PFSK-1 (cell line): ENCODE results near the gene LRCOL1.

Experiments used
- POLR2AphosphoS5 ChIP-seq: IDR thresholded peaks from 2 replicates; pipeline ENCODE4 v1.6.1; 2012; ENCODE audit warnings: low read depth, mild to moderate bottlenecking, control low read depth, low read length, moderate library complexity
- REST ChIP-seq, 2 experiments: IDR thresholded peaks; 2 replicates each; pipeline versions ENCODE4 v1.6.1 to v1.8.0; 2011 to 2012; ENCODE audit warnings: low read depth in 2 of 2, low read length in 2 of 2, control low read depth in 1 of 2, inconsistent platforms in 1 of 2, mild to moderate bottlenecking in 1 of 2, moderate library complexity in 1 of 2; ENCODE audit not compliant: insufficient read depth in 1 of 2
- SIN3A ChIP-seq: IDR thresholded peaks from 2 replicates; pipeline ENCODE4 v1.6.1; 2012; ENCODE audit warnings: mild to moderate bottlenecking, low read length, moderate library complexity, borderline replicate concordance; ENCODE audit not compliant: insufficient read depth
- TAF1 ChIP-seq: IDR thresholded peaks from 2 replicates; pipeline ENCODE4 v1.6.1; 2012; ENCODE audit warnings: low read length, control low read depth, borderline replicate concordance; ENCODE audit not compliant: insufficient read depth

DNA sequence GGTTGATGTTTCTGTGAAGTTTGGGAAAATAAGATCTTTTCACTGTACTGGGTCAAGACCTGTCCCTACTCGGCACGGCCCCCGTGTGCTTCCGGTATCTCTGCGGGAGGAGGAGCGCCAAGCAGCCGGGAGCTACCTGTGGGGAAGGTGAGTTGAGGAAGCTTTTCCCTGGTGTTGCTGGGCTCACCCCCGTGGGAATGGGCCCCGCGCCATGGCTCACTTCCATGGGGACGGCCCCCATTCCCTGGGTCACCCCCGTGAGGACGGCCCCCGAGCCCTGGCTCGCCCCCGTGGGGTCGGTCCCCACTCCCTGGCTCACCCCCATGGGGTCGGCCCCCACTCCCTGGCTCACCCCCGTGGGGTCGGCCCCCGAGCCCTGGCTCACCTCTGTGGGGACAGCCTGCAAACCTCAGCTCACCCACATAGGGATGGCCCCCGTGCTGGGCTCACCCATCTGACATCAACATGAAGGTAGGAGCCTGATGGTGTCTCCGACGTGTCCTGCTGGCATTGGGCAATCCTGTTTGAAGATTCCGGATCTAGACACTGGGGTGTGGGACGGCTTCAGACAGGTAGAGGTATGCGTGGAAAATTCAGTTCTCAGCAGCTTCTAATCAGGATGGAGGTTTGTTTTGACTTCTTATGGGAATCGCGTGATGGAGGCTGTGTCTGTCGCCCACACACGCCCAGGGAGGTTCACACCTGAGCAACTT is 9.1 kb downstream of the LRCOL1 start:
- TF ChIP-seq REST (IDR thresholded peaks at IDR 0.05; ENCODE audit: insufficient read depth in 1 of 2, low read depth in 2 of 2, low read length in 2 of 2) (no peak), POLR2AphosphoS5 (no peak), TAF1 (no peak), SIN3A (no peak)
